K562 (cell line): Measurements from ENCODE around the gene WWOX. TPM values are rescaled to one million over a fixed set of nuclear protein-coding genes. Genes with fewer than 3 reads are reported as not detected.

Source experiments
- ATAC-seq: fragments of 200-7000 bp; cut with Tn5 transposase; 3 replicates; pipeline ENCODE4 v1.9.1; 2020; ENCODE audit warnings: moderate library complexity
- BruUV-seq: library from RNA; stranded (reverse); fragments of 400-500 nt; replicated peaks from 2 replicates; lab custom pipeline; 2021; lab: Mats Ljungman, UMichigan
- CTCF ChIA-PET: fragments of 300-600 bp; formaldehyde crosslinking; extraction: SDS; loops from one replicate; lab custom pipeline; 2021; ENCODE audit warnings: low intra/inter-chr PET ratio; lab: Yijun Ruan, JAX
- POLR2A ChIA-PET: fragments of 300-600, 350-650 bp; sonication (Branson Sonifier 250); formaldehyde crosslinking; extraction: SDS; loops from one replicate; lab custom pipeline; 2021; ENCODE audit warnings: antibody characterized with exemption, inconsistent platforms; lab: Yijun Ruan, JAX
- DNase-seq, 4 experiments: peaks; one replicate each; pipeline versions ENCODE4 v3.0.0 to v3.0.0-alpha.2; 2011 to 2018; ENCODE audit warnings: low spot score in 3 of 4, mixed read lengths in 3 of 4; ENCODE audit errors: extremely low read depth in 1 of 4
- FAIRE-seq: peaks from 2 replicates; lab custom pipeline; 2011; peaks lifted over from hg19 to GRCh38; lab: Jason Lieb, UNC
- H2AFZ ChIP-seq: 2 replicates; pipeline ENCODE4 v1.6.0; 2011; ENCODE audit warnings: low read depth, low read length, control low read depth, inconsistent platforms
- H3K27ac ChIP-seq: fragments of 200-600 bp; 3 replicates; pipeline ENCODE4 v1.8.0; 2011; ENCODE audit warnings: low read depth, mild to moderate bottlenecking, control low read depth, inconsistent platforms, low read length, moderate library complexity, mixed read lengths; ENCODE audit errors: extremely low read depth
- H3K27me3 ChIP-seq, 2 experiments: fragments of 300-600 bp in 1 of 2; 2 replicates in 1 of 2; 3 replicates in 1 of 2; pipeline versions ENCODE4 v1.6.0 to v1.8.0; 2011; ENCODE audit warnings: inconsistent platforms in 2 of 2, low read length in 2 of 2, mild to moderate bottlenecking in 1 of 2, mixed read lengths in 1 of 2, moderate library complexity in 1 of 2; ENCODE audit not compliant: control insufficient read depth in 2 of 2, insufficient read depth in 2 of 2
- H3K36me3 ChIP-seq: fragments of 300-600 bp; 3 replicates; pipeline ENCODE4 v1.8.0; 2011; ENCODE audit warnings: mild to moderate bottlenecking, low read length, inconsistent platforms; ENCODE audit not compliant: control insufficient read depth, insufficient read depth
- H3K4me1 ChIP-seq, 2 experiments: fragments of 200-600 bp in 1 of 2; replicated peaks in 1 of 2; 2 replicates in 1 of 2; 3 replicates in 1 of 2; pipeline versions ENCODE4 v1.5.1 to v1.8.0; 2011; ENCODE audit warnings: inconsistent platforms in 2 of 2, low read length in 2 of 2, mild to moderate bottlenecking in 1 of 2, mixed read lengths in 1 of 2, moderate library complexity in 1 of 2; ENCODE audit not compliant: control insufficient read depth in 2 of 2, insufficient read depth in 2 of 2
- H3K4me2 ChIP-seq: 2 replicates; pipeline ENCODE4 v1.6.1; 2011; ENCODE audit warnings: low read length, control low read depth, inconsistent platforms, mixed read lengths; ENCODE audit not compliant: insufficient read depth
- H3K4me3 ChIP-seq: fragments of 200-600 bp; sonication (generic), shearing (Covaris generic); 2 replicates; pipeline ENCODE4 v1.5.1; 2016; ENCODE audit warnings: control low read depth, inconsistent platforms
- H3K79me2 ChIP-seq: fragments of 200-600 bp; 3 replicates; pipeline ENCODE4 v1.8.0; 2011; ENCODE audit warnings: low read length, inconsistent platforms; ENCODE audit not compliant: control insufficient read depth, insufficient read depth
- H3K9ac ChIP-seq, 2 experiments: 2 replicates each; pipeline versions ENCODE4 v1.6.0 to v1.6.1; 2011; ENCODE audit warnings: low read depth in 2 of 2, low read length in 2 of 2, control low read depth in 1 of 2, inconsistent platforms in 1 of 2, mild to moderate bottlenecking in 1 of 2, mixed read lengths in 1 of 2; ENCODE audit not compliant: insufficient read depth in 1 of 2
- H3K9me1 ChIP-seq: one replicate; pipeline ENCODE4 v1.6.0; 2011; ENCODE audit warnings: inconsistent platforms, mild to moderate bottlenecking, low read length, moderate library complexity; ENCODE audit not compliant: control insufficient read depth, insufficient read depth
- H3K9me3 ChIP-seq: replicated peaks from 2 replicates; pipeline ENCODE4 v1.5.1; 2011; ENCODE audit warnings: low read depth, low read length, inconsistent platforms; ENCODE audit not compliant: control insufficient read depth, insufficient read depth
- H4K20me1 ChIP-seq: replicated peaks from 2 replicates; pipeline ENCODE4 v1.6.1; 2011; ENCODE audit warnings: low read length, inconsistent platforms, mixed read lengths; ENCODE audit not compliant: control insufficient read depth, insufficient read depth
- BDP1 ChIP-seq: IDR thresholded peaks from 3 replicates; pipeline ENCODE4 v1.6.1; 2011; ENCODE audit not compliant: insufficient read length, insufficient read depth
- CAMTA2 ChIP-seq: fragments of 250-450 bp; sonication (Bioruptor Pico); conservative IDR thresholded peaks from 2 replicates; pipeline ENCODE4 v1.5.1; 2022
- SPI1 ChIP-seq: IDR thresholded peaks from 2 replicates; pipeline ENCODE4 v1.6.1; 2011; ENCODE audit warnings: low read depth, low read length, control low read depth, borderline replicate concordance
- STAT5A ChIP-seq: IDR thresholded peaks from 2 replicates; pipeline ENCODE4 v1.6.1; 2012; ENCODE audit warnings: low read length, inconsistent platforms, borderline replicate concordance
- TAL1 ChIP-seq: fragments of 450-650 bp; IDR thresholded peaks from 2 replicates; pipeline ENCODE4 v1.6.1; 2016; ENCODE audit warnings: mild to moderate bottlenecking
- WGBS: fragments of 100-300 bp; shearing (Covaris generic); methylation state at CpG from one replicate; pipeline ENCODE4 v1.1.6; 2016; ENCODE audit warnings: low coverage, mixed read lengths; ENCODE audit not compliant: insufficient coverage; ENCODE audit errors: missing lambda C conversion rate; 5-methylcytosine and 5-hydroxymethylcytosine counted together
- in situ Hi-C: fragments of 300-500 bp; cut with MboI; formaldehyde crosslinking; loops from 4 replicates; pipeline ENCODE4 v1.15.0; 2018; ENCODE audit warnings: inconsistent platforms, mixed read lengths
- intact Hi-C: fragments of 100-400 bp; cut with micrococcal nuclease; formaldehyde crosslinking; loops from 2 replicates; pipeline ENCODE4 v1.14.2; 2022
- polyA plus RNA-seq, 8 experiments: library from polyadenylated mRNA; depleted of rRNA in 4 of 8; stranded (reverse) in 5 of 8; unstranded in 3 of 8; fragments of >200 nt; fragmentation: Nextera tagmentation in 2 of 8; fragmentation: Illumina TruSeq in 1 of 8; extraction: Ambion mirVana in 2 of 8; extraction: Trizol in 1 of 8; gene quantifications; 2 replicates each; pipeline versions ENCODE4 v1.2.1 to v1.2.3, GENCODE V29; 2011 to 2014; ENCODE audit warnings: inconsistent platforms in 1 of 8, missing spikeins in 1 of 8
- total RNA-seq, 7 experiments: library from RNA; depleted of rRNA in 6 of 7; stranded (reverse); fragments of >200 nt in 6 of 7; fragmentation: Illumina TruSeq in 2 of 7; extraction: Trizol in 2 of 7; gene quantifications; 2 replicates each; pipeline versions ENCODE4 v1.2.1 to v1.2.3, GENCODE V29; 2011 to 2021; ENCODE audit warnings: low replicate concordance in 1 of 7
- TF ChIP-seq, protein P1 (sequence below): sonication (generic); formaldehyde crosslinking; IDR thresholded peaks from 2 replicates; pipeline ENCODE4 v1.8.1; 2023; ENCODE audit warnings: mild to moderate bottlenecking, missing genetic modification reagents, moderate library complexity

The WWOX gene
- total and polyA plus RNA-seq, 9 of the 15 experiments (the other 6 are each of a cell fraction or from before 2014, with no cell fraction given): 1.6 to 22.7 (median 8.1) TPM

DNA sequence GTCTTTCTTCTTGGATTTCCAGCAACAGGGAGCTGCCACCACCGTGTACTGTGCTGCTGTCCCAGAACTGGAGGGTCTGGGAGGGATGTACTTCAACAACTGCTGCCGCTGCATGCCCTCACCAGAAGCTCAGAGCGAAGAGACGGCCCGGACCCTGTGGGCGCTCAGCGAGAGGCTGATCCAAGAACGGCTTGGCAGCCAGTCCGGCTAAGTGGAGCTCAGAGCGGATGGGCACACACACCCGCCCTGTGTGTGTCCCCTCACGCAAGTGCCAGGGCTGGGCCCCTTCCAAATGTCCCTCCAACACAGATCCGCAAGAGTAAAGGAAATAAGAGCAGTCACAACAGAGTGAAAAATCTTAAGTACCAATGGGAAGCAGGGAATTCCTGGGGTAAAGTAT, 1112.1 kb downstream of the WWOX start:
- Histone ChIP-seq H4K20me1 (0 out of 2 replicates have a peak, but pooled peaks cover 3% of the 10 kb centered on the region), H3K4me1 (no peaks in the 10 kb centered on the region), H3K4me3 (no peak overlapping the region), H2AFZ (no peak overlapping the region), H3K27me3 (peaks cover 2 to 15% of the 10 kb centered on the region in 2 experiments; a peak in 3 of 5 replicates), H3K9me3 (no peaks in the 10 kb centered on the region), H3K4me2 (no peak overlapping the region), H3K27ac (no peak overlapping the region), H3K36me3 (no peaks in the 10 kb centered on the region), H3K79me2 (no peaks in the 10 kb centered on the region), H3K9ac (no peak overlapping the region), H3K9me1 (no peaks in the 10 kb centered on the region)
- WGBS: under 1% methylated on average over 13 of the region's 13 CpGs
- BruUV-seq: no TSS peak
- no peak for TF ChIP-seq SPI1
- TF ChIP-seq, protein P1, sequence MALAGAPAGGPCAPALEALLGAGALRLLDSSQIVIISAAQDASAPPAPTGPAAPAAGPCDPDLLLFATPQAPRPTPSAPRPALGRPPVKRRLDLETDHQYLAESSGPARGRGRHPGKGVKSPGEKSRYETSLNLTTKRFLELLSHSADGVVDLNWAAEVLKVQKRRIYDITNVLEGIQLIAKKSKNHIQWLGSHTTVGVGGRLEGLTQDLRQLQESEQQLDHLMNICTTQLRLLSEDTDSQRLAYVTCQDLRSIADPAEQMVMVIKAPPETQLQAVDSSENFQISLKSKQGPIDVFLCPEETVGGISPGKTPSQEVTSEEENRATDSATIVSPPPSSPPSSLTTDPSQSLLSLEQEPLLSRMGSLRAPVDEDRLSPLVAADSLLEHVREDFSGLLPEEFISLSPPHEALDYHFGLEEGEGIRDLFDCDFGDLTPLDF (CRISPR knock-in tag): no peak
- no peak for TF ChIP-seq BDP1
- no peak for TF ChIP-seq CAMTA2 (CRISPR knock-in tag)
- TF ChIP-seq TAL1: no peak
- TF ChIP-seq STAT5A: no peak
- FAIRE-seq (no peak), DNase-seq (no peak), ATAC-seq (no peak)
- intact Hi-C loops: no loop called here
- in situ Hi-C loops: no loop called here
- ChIA-PET POLR2A (no interaction called here), CTCF (no interaction called here)
